Stimulated activated CD4-positive, alpha-beta T cell treated with anti-CD3 and anti-CD28 coated beads, Interleukin-1b, Interleukin-23, amount 100 ng/mL, for 24 hours (primary cell): ENCODE data around the gene LCP1.

Experiments used
- DNase-seq, 4 experiments: peaks; one replicate each; pipeline ENCODE4 v3.0.0-alpha.2; 2020; ENCODE audit warnings: low read depth in 4 of 4, low spot score in 1 of 4

Gene LCP1

GRCh38 chr13:46129955-46130618 is 51.9 kb downstream of the LCP1 start:
- no peak for DNase-seq

DNA sequence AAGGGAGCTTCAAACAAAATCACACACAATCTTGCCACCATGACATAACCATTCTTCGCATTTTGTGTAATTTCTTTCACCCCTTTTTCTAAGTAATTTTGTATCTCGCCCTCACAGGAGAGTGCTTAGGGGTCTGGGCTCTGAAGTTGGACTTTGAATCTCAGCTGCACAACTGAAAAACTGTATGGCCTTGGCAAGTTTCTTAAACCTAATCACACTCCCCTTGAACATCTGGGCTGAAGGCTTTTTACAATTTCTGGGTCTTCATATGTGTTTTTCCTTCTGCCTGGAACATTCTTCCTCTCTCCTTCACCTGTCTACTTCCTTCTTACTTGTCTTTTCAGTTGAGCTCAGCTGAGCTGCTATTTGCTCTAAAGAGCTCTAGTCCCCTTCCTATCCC is 52.9 kb downstream of the LCP1 start:
- DNase-seq, result no peak

- DNase-seq, result no peak
Observed at GRCh38 chr13:46127358-46128023, 54.5 kb downstream of the LCP1 start.

- peak in 3 of 4 experiments; percentile 26 to 42 (median 40) for DNase-seq
Observed at GRCh38 chr13:46126552-46127357, 55.2 kb downstream of the LCP1 start.

GRCh38 chr13:46126056-46126455 is 55.9 kb downstream of the LCP1 start:
- no peak for DNase-seq

- DNase-seq, result no peak
Observed at GRCh38 chr13:46124967-46125933, 56.7 kb downstream of the LCP1 start.

DNA sequence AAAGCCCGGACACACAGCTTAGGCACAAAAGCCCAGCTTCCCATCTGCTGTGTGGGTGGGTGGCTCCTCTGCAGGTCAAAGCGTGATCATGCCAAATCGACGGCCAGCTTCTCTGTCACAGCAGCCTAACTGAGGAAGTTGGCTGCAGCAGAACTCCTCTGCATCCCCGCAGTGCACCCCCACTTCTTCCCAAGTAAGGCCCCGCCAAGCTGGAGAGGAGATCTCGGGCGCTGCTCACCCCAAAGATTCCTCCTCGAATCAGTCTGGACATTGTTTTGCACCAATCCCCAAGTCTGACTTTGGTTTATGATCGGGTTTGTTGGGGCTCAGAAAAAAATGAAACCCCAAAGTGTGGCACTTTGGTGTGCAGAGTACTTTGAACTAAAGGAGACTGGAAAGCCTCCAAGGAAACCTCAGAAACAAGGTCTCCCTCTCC is 57.4 kb downstream of the LCP1 start:
- no peak for DNase-seq

DNA sequence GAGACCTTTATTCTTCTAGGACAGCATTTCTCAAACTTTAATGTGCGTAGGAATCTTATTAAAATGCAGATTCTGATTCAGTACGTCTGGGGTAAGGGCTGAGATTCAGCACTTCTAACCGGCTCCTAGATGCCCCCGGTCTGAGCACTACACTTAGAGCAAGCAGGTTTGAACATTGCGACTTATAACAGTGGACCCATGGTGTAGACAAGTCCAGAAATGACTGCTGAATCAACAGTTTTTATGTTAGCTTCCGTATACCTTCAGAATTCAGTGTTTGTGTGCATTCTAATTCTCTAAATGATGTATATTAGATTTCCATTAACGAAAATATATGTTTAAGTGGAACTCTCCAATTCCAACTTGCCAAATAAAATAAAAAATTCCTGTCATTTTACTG is 59.7 kb downstream of the LCP1 start:
- no peak for DNase-seq

GRCh38 chr13:46121597-46122163 is 60.3 kb downstream of the LCP1 start:
- no peak for DNase-seq

GRCh38 chr13:46121033-46121432 is 60.9 kb downstream of the LCP1 start:
- no peak for DNase-seq

- no peak for DNase-seq
Observed at GRCh38 chr13:46119883-46120614, 61.9 kb downstream of the LCP1 start.

DNA sequence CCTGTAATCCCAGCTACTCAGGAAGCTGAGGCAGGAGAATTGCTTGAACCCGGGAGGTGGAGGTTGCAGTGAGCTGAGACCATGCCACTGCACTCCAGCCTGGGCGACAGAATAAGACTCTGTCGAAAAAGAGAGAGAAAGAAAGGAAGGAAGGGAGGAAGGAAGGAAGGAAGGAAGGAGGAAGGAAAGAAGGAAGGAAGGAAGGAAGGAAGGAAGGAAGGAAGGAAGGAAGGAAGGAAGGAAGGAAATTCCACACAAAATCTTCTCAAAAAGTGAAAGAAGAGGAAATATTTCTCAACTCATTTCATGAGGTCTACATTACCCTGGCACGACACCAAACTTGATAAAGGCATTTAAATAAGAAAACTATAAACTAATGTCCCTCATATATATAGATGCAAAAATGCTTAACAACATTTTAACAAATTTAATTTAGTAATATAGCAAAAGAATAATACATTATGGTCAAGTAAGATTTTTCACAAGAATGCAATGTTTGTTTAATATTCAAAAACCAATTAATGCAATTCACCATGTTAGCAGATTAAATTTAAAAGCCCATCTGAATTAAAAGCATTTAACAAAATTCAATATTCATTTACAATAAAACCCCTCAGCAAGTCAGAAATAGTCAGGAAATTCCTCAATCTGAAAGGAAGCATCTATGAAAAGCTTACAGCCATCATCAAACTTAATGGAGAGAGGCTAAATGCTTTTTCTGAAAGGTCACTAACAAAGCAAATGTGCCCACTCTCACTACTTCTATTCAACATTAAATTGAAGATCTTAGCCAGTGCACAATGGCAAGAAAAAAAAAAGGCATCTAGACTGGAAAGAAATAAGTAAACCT is 65.1 kb downstream of the LCP1 start:
- DNase-seq, result no peak

GRCh38 chr13:46114613-46115012 is 67.4 kb downstream of the LCP1 start:
- DNase-seq, result no peak

GRCh38 chr13:46113596-46113995 is 68.4 kb downstream of the LCP1 start:
- no peak for DNase-seq

- no peak for DNase-seq
Observed at GRCh38 chr13:46111151-46111550, 70.8 kb downstream of the LCP1 start.

DNA sequence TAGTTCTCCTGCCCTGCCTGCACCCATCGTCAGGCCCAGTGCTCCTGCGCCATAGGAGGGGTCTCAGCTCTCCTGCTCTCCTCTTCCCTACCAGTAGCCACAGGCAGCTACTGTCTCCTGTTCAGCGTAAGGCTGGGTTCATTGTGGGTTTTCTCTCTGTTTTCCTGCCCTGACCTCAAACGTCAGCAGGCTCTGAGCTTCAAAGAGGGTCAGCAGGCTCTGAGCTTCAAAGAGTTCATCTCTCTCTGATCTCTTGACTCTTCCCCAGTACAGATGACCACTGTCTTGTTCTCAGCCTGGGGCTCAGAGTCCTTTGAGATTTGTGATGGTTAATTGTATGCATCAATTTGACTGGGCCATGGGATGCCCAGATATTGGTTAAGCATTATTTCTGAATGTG is 72.5 kb downstream of the LCP1 start:
- no peak for DNase-seq

GRCh38 chr13:46106839-46107371 is 75.1 kb downstream of the LCP1 start:
- DNase-seq, result no peak

DNA sequence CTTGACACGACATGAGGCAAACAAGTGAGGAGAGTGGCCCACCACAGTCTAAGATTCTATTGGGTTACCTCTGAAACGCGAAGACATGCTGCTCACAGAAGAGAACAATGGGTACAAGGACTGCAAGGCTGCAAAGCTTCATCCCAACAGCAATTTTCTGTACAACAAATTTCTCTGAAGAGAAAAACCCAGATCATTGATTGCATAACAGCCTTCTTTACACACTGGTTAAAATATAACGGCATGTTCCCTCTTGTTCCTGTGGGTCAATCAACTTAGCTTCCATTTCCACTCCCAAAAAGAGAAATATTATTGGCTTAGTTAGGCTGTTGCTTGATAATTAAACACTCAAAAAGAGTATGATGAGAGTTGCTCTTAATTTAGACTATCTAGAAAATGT is 77.1 kb downstream of the LCP1 start, which contains the start of gene CPB2:
TSS of gene CPB2 (minus strand) at position 166 of the 400 bp plus-strand sequence. CDS start at position 142, 24 bp downstream.
- DNase-seq, result no peak

- DNase-seq, result no peak
Observed at GRCh38 chr13:46103037-46103436, 78.9 kb downstream of the LCP1 start.
